OCI-LY1 (cell line): ENCODE results near the gene KCNB1.
"Not testable (repeated sequence)": the region's sequence is repeated elsewhere in the genome, so short reads cannot be mapped to it uniquely, and the experiment has no call there.

Experiments
- H2AFZ ChIP-seq: fragments of 200-600 bp; sonication (generic), shearing (Covaris generic); 2 replicates; pipeline ENCODE4 v1.6.0; 2014; ENCODE audit warnings: antibody characterized with exemption, mild to moderate bottlenecking, low read length
- H3F3A ChIP-seq: fragments of 200-600 bp; sonication (generic), shearing (Covaris generic); 2 replicates; pipeline ENCODE4 v1.6.0; 2014; ENCODE audit warnings: mild to moderate bottlenecking, antibody characterized with exemption, low read length, moderate library complexity; ENCODE audit not compliant: insufficient read depth
- H3K27ac ChIP-seq: fragments of 200-600 bp; sonication (generic); 2 replicates; pipeline ENCODE4 v1.5.1; 2014; ENCODE audit warnings: low read length, mixed run types, mild to moderate bottlenecking, low read depth; ENCODE audit not compliant: poor library complexity, severe bottlenecking
- H3K27me3 ChIP-seq: fragments of 200-600 bp; sonication (generic); 2 replicates; pipeline ENCODE4 v1.6.0; 2014; ENCODE audit warnings: antibody characterized with exemption, mild to moderate bottlenecking, low read length, moderate library complexity; ENCODE audit not compliant: insufficient read depth
- H3K36me3 ChIP-seq: fragments of 200-600 bp; sonication (generic); 2 replicates; pipeline ENCODE4 v1.6.1; 2014; ENCODE audit warnings: mild to moderate bottlenecking, antibody characterized with exemption, low read length, moderate library complexity, mixed read lengths; ENCODE audit not compliant: insufficient read depth
- H3K4me1 ChIP-seq: fragments of 200-600 bp; sonication (generic); 2 replicates; pipeline ENCODE4 v1.5.1; 2014; ENCODE audit warnings: mild to moderate bottlenecking, low read length, moderate library complexity; ENCODE audit not compliant: insufficient read depth, severe bottlenecking
- H3K4me2 ChIP-seq: fragments of 200-600 bp; sonication (generic), shearing (Covaris generic); 2 replicates; pipeline ENCODE4 v1.6.1; 2014; ENCODE audit warnings: low read length
- H3K4me3 ChIP-seq: fragments of 200-600 bp; sonication (generic); 2 replicates; pipeline ENCODE4 v1.5.1; 2014; ENCODE audit warnings: low read length, low read depth, mild to moderate bottlenecking, mixed read lengths; ENCODE audit not compliant: poor library complexity, severe bottlenecking
- H3K79me2 ChIP-seq: fragments of 200-600 bp; shearing (Covaris generic); 2 replicates; pipeline ENCODE4 v1.6.1; 2016; ENCODE audit warnings: mixed run types, low read length, mixed read lengths; ENCODE audit not compliant: insufficient read depth
- H3K9ac ChIP-seq: fragments of 200-600 bp; sonication (generic), shearing (Covaris generic); 2 replicates; pipeline ENCODE4 v1.6.1; 2014; ENCODE audit warnings: mild to moderate bottlenecking, low read length, mixed read lengths
- H3K9me2 ChIP-seq: fragments of 200-600 bp; sonication (generic), shearing (Covaris generic); 2 replicates; pipeline ENCODE4 v1.6.1; 2014; ENCODE audit warnings: low read depth, mild to moderate bottlenecking, low read length, mixed read lengths
- H3K9me3 ChIP-seq: fragments of 200-600 bp; shearing (Covaris generic); 2 replicates; pipeline ENCODE4 v1.6.1; 2014; ENCODE audit warnings: low read length, mixed read lengths
- H4K20me1 ChIP-seq: fragments of 200-600 bp; sonication (generic), shearing (Covaris generic); 2 replicates; pipeline ENCODE4 v1.6.0; 2016; ENCODE audit warnings: mild to moderate bottlenecking, low read length; ENCODE audit not compliant: insufficient read depth
- EZH2 ChIP-seq: fragments of 200-600 bp; sonication (generic), shearing (Covaris generic); IDR thresholded peaks from 2 replicates; pipeline ENCODE4 v1.8.0; 2017; ENCODE audit warnings: borderline replicate concordance, mixed run types, mild to moderate bottlenecking, antibody characterized with exemption, low read length, moderate library complexity, mixed read lengths

Gene KCNB1

GRCh38 chr20:49315580-49315979 lies 166.9 kb downstream of the KCNB1 start:
- Histone ChIP-seq H3K36me3 (no peaks in the 10 kb centered on the region), H3F3A (no peaks in the 10 kb centered on the region), H3K9me2 (no peaks in the 10 kb centered on the region), H3K27ac (no peak overlapping the region), H3K9me3 (no peaks in the 10 kb centered on the region), H3K4me3 (no peak overlapping the region), H3K79me2 (no peaks in the 10 kb centered on the region), H3K9ac (no peak overlapping the region), H4K20me1 (no peaks in the 10 kb centered on the region), H3K27me3 (0 out of 2 replicates have a peak, but pooled peaks cover 6% of the 10 kb centered on the region), H3K4me2 (no peak overlapping the region), H3K4me1 (no peaks in the 10 kb centered on the region), H2AFZ (no peak overlapping the region)
- no peak for TF ChIP-seq EZH2

- H3F3A ChIP-seq, H3K4me2 ChIP-seq, H3K79me2 ChIP-seq, H3K4me3 ChIP-seq, H3K4me1 ChIP-seq, H3K9me3 ChIP-seq, H4K20me1 ChIP-seq, H3K9ac ChIP-seq, H3K27ac ChIP-seq, H3K27me3 ChIP-seq, H2AFZ ChIP-seq, H3K9me2 ChIP-seq, H3K36me3 ChIP-seq: not testable (repeated sequence)
Measured at GRCh38 chr20:49314052-49314451, 168.4 kb downstream of the KCNB1 start.
